ENCODE results near the gene MAB21L4.

- TF ChIP-seq CTCF (IDR thresholded peaks at IDR 0.05) (no peak), POLR2A (IDR thresholded peaks at IDR 0.05) (no peak)
These were observed 26.0 kb upstream of the MAB21L4 start for GRCh38 chr2:240921995-240922244.

Measured in lower leg skin (tissue), 3 donors.